Measurements from ENCODE around the gene TTI1. TPM values are rescaled to one million over a fixed set of nuclear protein-coding genes. Genes with fewer than 3 reads are reported as not detected.

The TTI1 gene
- total RNA-seq, 2 donors from 2014 or later = 9.6 to 13.6 TPM

DNA sequence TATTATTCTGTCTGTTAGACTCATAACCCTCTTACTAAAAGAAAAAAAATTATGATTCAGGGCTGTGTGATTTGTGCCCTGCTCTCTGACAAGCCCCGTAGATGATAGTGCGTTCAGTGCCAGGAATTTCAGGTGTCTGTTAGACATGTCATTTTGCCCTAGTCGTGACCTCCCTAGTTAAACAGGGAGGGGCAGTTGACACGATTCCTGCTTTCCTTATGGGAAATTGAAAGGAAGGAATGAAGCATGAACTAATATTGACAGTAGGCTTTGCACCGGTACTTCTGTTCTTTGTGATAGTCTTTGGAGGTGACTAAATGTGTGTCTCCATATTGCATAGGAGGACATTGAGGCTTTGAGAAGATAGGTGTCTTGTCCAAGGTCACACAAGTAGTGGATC is 26.6 kb upstream of the TTI1 start:
- ATAC-seq (peak; percentile 93), DNase-seq (peak; percentile 31 to 62)
- intact Hi-C loops (cut with DNase I, micrococcal nuclease) = loop anchor here in 1 of 2 donors (10.0 kb wide), 1 partner anchor 105 kb away; the partner anchor contains the start of gene TGM2

DNA sequence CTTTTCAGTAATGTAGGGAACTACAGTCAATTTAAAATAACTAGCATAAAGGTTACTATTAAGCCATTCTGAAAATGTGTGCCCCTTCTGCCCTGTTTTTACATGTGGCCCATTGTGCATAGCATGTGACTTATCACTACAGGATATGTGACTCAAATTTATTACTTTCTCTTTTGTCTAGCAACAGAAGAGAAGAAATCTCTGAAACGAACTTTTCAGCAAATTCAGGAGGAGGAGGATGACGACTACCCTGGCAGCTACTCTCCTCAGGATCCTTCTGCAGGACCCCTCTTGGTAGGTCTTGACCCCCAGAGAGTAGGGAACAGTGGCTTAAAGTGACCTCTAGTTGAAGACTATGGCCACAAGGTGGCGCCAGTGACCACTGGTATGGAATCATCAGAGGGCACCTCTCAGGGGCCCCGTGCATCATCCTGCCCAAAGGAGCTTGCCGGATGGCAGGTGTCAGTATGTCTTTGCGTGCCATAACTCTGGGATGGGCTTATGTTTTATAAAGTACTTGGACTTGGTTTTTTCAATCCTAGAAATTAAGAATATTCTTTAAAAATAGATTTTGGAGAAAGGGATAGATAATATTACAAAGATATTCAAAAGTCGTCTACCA is 24.2 kb upstream of the TTI1 start:
- intact Hi-C loops (cut with DNase I, micrococcal nuclease) = loop anchor here in 1 of 2 donors (2.0 kb wide), 1 partner anchor 163 kb away; no protein-coding TSS in a partner anchor
- ATAC-seq (peak; percentile 70), DNase-seq (peak; percentile 77 to 96)

DNA sequence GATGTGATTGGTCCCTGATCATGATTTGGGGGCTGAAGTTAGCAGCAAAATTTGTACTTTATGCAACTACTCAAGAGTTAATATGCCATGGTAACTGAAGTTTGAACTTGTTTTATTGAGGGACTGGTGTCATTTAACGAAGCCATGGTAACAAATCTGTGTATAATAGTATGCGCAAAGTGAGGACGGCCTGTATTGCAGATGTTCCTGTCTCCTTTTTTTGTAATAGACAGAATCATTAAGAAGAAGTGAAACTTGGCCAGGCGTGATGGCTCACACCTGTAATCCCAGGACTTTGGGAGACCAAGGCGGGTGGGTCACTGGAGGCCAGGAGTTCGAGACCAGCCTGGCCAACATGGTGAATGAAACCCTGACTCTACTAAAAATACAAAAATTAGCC is 22.6 kb upstream of the TTI1 start:
- intact Hi-C loops (cut with DNase I, micrococcal nuclease) = loop anchor here in 1 of 2 donors (2.0 kb wide), 1 partner anchor 165 kb away; no protein-coding TSS in a partner anchor
- DNase-seq = no peak
- no peak for ATAC-seq

GRCh38 chr20:38055294-38055693 is 22.0 kb upstream of the TTI1 start:
- DNase-seq (no peak), ATAC-seq (no peak)
- intact Hi-C loops (cut with DNase I, micrococcal nuclease) = no loop called here

- intact Hi-C loops (cut with DNase I, micrococcal nuclease) = no loop called here
- ATAC-seq (no peak), DNase-seq (no peak)
These were observed 21.4 kb upstream of the TTI1 start for GRCh38 chr20:38054647-38055046.

GRCh38 chr20:38052870-38053269 is 19.6 kb upstream of the TTI1 start:
- DNase-seq (no peak), ATAC-seq (no peak)
- intact Hi-C loops (cut with DNase I, micrococcal nuclease) = no loop called here

DNA sequence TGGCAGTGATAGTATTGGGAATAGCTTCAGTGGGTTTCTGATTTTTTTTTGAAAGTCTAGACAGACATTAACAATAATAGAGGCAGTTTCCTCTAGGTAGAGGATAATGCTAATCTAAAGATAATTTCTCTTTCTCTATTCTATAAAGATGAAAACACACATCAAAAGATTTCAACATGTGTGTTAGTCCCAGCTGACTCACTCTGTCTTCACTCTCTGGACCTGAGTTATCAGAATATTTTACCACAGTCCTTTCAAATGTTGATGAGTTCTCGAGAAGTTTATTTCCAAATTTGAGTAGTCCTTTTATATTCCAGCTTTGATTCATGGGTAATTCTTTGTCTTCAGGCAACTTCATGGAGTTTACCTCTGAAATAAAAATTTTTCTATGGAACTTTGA is 17.4 kb upstream of the TTI1 start:
- intact Hi-C loops (cut with DNase I, micrococcal nuclease) = no loop called here

DNA sequence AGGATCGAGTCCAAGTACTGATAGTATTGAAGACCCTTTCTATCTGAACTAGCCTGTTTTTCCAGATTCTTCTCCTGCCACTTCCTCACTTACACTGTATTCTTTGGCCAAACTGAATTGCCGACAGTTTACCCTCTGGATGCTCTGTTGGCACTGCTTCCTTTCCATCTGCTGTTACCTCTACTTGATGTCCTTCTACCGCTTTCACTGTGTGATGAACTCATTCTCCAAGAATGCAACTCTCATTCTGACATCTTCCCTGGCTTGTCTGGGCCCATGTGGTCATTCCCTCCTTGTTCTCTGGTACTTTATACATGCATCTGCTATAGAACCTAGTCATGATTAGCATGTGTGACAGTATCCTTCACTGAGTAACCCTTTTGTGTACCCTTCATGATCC is 16.5 kb upstream of the TTI1 start:
- ATAC-seq (no peak), DNase-seq (no peak)
- intact Hi-C loops (cut with DNase I, micrococcal nuclease) = no loop called here

More for the DNA sequence above, 17.4 kb upstream of the TTI1 start:
- ATAC-seq (no peak), DNase-seq (no peak)

DNA sequence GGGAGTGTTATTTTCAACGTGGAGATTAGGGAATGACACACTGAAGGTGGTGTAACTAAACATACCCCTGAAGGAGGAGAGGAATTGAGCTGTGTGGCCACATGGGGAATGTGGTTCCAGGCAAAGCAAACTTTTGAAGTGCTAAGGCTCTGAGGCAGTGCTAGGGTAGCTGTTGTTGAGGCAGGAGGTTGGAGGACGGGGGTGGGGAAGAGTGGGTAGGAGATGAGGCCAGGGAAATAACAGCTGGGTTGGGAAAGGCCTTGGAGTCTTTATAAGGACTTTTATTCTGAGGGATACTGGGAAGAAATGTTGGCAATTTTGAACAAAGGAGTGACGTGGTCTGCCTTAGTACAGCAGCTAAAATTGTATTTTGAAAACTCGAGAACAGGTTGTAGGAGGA is 13.3 kb upstream of the TTI1 start:
- intact Hi-C loops (cut with DNase I, micrococcal nuclease) = no loop called here
- ATAC-seq (no peak), DNase-seq (no peak)

DNA sequence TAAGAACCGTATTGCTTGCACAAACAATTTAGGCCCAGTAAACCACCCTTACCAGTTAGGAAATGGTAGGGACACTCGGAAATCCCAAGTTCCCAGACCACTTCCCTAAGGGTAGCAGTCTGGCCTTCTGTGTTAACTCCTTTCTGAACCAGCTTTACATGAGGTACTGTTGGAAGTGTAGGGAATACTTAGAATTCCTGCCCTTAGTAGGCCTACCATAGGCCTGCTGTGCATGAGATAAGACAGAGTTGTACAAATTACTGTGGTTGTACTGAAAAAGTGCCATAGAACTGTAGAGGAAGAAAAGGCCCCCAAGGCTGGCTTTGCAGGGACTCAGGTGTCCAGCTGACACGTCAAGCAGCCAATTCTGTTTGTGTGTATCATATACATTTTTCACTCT is 11.4 kb upstream of the TTI1 start:
- ATAC-seq = no peak
- intact Hi-C loops (cut with DNase I, micrococcal nuclease) = no loop called here

DNA sequence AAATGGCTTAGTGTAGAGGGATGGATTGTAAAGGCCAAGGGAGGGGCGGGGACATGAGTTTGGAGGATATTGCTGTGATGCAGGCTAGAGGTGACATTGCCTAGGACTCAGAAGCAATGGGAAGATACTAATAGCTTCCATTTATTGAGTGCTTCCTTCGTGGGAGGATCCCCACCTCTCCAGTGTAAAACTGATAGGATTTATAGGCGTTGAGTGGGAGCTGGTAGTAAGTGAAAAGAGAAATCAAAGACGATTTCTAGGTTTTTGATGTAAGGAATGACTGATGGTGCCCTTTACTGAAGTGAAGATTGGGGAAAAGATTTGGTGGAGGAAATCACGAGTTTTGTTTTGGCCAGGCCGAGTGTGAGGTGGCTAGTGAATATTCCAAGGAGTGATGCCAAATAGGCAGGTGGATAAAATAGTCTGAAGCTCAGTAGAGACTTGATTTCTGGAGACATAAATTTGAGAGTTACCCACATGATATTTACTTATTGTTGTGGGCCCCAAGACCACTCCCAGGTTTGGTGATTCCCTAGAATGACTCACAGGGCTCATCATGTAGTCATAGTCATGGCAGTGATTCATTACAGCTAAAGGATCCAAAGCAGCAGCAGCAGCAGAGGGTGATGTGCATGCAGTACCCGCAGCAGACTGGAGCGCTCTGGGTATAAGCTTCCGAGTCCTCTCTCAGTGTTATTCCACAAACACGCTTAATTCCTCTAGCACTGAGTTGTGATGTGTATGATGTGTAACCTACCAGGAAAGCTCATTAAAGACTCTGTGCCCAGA is 10.4 kb upstream of the TTI1 start:
- no peak for ATAC-seq
- no peak for DNase-seq
- intact Hi-C loops (cut with DNase I, micrococcal nuclease) = no loop called here

More for the DNA sequence above, 11.4 kb upstream of the TTI1 start:
- no peak for DNase-seq

DNA sequence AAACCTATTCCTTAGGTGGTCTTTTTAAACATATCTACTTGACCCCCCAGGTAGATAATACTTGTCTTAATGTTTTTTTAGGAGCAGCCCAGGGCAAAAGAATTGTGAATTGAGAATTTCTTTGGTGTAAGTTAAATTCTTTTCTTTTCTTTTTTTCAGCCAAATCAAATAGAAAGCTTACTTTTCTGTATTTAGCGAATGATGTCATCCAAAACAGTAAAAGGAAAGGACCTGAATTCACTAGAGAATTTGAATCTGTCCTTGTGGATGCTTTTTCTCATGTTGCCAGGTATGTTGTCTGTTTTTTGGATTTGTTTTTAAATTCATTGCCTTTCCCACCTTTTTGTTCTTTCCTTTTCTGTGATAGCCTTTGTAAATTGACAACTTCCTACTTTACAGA is 7.0 kb upstream of the TTI1 start:
- DNase-seq = no peak
- no peak for ATAC-seq
- intact Hi-C loops (cut with DNase I, micrococcal nuclease) = no loop called here

- ATAC-seq (no peak), DNase-seq (no peak)
- intact Hi-C loops (cut with DNase I, micrococcal nuclease) = no loop called here
These were observed 3.1 kb upstream of the TTI1 start for GRCh38 chr20:38036366-38036765.

DNA sequence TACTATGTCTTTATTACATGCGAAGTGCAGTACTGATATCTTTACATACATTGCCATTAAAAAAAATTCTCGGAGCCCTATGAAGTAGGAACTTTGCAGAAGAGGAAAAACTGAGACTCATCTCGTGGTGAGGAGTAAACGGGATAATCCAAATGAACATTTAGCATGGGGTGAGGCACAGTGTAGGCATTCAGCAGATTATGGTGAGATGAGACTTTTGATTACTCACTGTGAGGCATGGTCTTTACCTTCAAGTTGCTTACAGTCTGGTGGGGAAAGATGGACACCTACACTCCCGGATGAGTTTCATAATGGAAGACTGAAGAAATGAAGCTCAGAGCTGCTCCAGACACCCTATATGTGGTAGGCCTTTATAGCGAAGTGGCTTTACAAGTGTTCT is 1.7 kb upstream of the TTI1 start:
- ATAC-seq (no peak), DNase-seq (no peak)
- intact Hi-C loops (cut with DNase I, micrococcal nuclease) = no loop called here

DNA sequence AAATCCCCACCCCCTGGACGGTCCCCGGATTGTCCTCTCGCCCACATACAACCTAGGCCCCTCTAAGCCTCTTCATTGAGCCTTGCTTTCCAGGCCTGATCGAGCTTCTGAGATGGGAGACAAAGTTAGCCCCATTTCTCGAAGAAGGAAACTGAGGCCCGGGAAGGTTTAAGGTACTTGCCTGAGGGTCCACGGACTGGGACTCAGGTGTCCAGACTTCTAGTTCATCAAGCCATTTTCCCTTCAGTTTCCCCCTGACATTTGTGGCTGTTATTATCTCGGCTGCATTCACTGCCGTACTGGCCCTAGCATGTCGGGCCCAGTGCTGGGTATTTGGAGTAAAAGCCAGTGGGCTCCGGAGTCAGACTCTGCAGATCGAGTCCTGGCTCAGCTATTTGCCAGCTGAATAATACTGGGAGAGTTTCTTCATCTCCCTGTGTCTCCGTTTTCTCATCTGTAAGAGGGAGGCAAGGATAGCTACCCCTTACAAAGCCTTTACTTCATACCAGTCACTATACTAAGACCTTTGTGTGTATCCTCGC is 923 bp upstream of the TTI1 start:
- peak in 1 of 2 donors; percentile 10 for DNase-seq
- intact Hi-C loops (cut with DNase I, micrococcal nuclease) = no loop called here
- peak; percentile 32 for ATAC-seq

DNA sequence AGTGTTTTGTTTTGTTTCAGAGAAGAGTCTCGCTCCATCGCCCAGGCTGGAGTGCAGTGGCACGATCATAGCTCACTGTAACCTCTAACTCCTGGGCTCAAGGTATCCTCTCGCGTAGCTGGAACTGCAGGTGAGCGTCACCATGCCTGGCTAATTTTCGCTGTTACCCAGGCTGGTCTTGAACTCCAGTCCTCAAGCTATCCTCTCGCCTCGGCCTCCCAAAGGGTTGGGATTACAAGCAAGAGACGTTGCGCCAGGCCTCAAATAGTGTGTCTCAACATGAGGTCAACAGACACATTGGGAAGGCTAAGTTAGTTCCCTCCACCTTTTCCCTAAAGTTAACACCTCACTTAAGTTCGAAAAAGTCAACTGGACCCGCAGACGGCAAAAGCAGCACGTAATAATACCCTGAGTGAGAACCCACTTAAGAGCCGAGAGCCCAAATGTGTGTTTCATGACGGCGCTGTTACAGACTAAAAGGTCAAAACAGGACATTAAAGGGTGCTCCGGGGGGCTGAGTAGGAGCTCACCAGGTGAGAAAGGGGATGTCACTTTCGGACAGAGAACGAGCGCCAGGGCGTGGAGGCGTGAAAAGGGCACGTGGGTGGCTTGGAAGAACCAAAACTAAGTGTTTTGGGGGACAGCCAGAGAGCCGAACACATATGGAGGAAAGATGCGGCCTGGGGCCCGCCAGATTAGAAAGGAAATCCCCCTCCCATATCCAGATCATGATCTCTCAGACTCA is 499 bp downstream of the TTI1 start:
- peak; percentile 10 to 63 for DNase-seq
- intact Hi-C loops (cut with DNase I, micrococcal nuclease) = no loop called here
- ATAC-seq = peak; percentile 50

GRCh38 chr20:38031957-38032356 is 1.3 kb downstream of the TTI1 start:
- DNase-seq (no peak), ATAC-seq (no peak)
- intact Hi-C loops (cut with DNase I, micrococcal nuclease) = no loop called here

- intact Hi-C loops (cut with DNase I, micrococcal nuclease) = no loop called here
- DNase-seq (no peak), ATAC-seq (no peak)
These were observed 3.8 kb downstream of the TTI1 start for GRCh38 chr20:38029453-38029852.

DNA sequence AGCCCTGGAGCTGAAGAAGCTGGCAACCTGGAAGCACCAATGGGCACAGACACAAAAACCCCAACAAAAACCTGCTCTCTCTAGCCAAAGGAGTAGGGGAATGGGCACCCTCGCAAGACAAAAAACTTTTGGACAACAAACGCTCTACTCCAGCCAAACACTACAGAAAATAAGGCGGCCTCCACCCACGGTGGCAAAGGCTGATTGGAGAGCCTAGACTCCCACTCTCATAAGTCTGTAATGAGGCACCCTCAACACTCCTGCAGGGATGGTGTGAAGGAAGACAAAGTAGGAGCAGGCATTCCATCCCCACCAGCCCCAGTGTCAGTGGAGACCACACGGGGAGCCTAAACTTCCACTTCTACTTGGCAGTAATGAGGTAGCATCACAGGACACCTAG is 8.8 kb downstream of the TTI1 start:
- DNase-seq (no peak), ATAC-seq (no peak)
- intact Hi-C loops (cut with DNase I, micrococcal nuclease) = no loop called here

All from left colon (tissue), 2 donors.